H1 (cell line): Measurements from ENCODE around the gene MMS19. TPM values are rescaled to one million over a fixed set of nuclear protein-coding genes. Genes with fewer than 3 reads are reported as not detected.
"Not testable (repeated sequence)": the region's sequence is repeated elsewhere in the genome, so short reads cannot be mapped to it uniquely, and the experiment has no call there.

Experiments used
- CTCF ChIA-PET: fragments of 300-600 bp; sonication (Branson Sonifier 250); formaldehyde crosslinking; loops from one replicate; lab custom pipeline; 2021; ENCODE audit not compliant: partially characterized antibody; lab: Charles Lee
- POLR2A ChIA-PET: fragments of 300-600 bp; sonication (Branson Sonifier 250); formaldehyde crosslinking; loops from one replicate; lab custom pipeline; 2021; ENCODE audit warnings: inconsistent platforms; ENCODE audit not compliant: partially characterized antibody; lab: Charles Lee
- DNase-seq, 2 experiments: peaks; one replicate each; pipeline versions ENCODE4 v3.0.0 to v3.0.0-alpha.2; 2010 to 2022; ENCODE audit warnings: low spot score in 2 of 2, low read depth in 1 of 2, mixed read lengths in 1 of 2
- FAIRE-seq: peaks from 2 replicates; lab custom pipeline; 2011; peaks lifted over from hg19 to GRCh38; lab: Jason Lieb, UNC
- H2AFZ ChIP-seq: 2 replicates; pipeline ENCODE4 v1.8.1; 2012; ENCODE audit warnings: low read length, inconsistent platforms
- H2AK5ac ChIP-seq: 2 replicates; pipeline ENCODE4 v1.6.1; 2013; ENCODE audit warnings: low read depth, low read length
- H2BK120ac ChIP-seq: replicated peaks from 2 replicates; pipeline ENCODE3; 2013; ENCODE audit warnings: low read depth, low read length, inconsistent platforms
- H2BK12ac ChIP-seq: 2 replicates; pipeline ENCODE4 v1.6.1; 2013; ENCODE audit warnings: low read depth, low read length
- H2BK15ac ChIP-seq: 2 replicates; pipeline ENCODE4 v1.6.1; 2013; ENCODE audit warnings: low read length
- H2BK20ac ChIP-seq: 2 replicates; pipeline ENCODE4 v1.6.1; 2013; ENCODE audit warnings: low read length
- H2BK5ac ChIP-seq: 2 replicates; pipeline ENCODE4 v1.6.1; 2013; ENCODE audit warnings: low read depth, low read length
- H3K14ac ChIP-seq: 2 replicates; pipeline ENCODE4 v1.6.1; 2013; ENCODE audit warnings: inconsistent platforms; ENCODE audit not compliant: insufficient read length
- H3K18ac ChIP-seq: 2 replicates; pipeline ENCODE4 v1.6.1; 2013; ENCODE audit warnings: low read length; ENCODE audit errors: extremely low read depth
- H3K23ac ChIP-seq: 2 replicates; pipeline ENCODE4 v1.6.1; 2013; ENCODE audit warnings: inconsistent platforms; ENCODE audit not compliant: insufficient read length
- H3K23me2 ChIP-seq: 2 replicates; pipeline ENCODE4 v1.6.1; 2013; ENCODE audit warnings: low read depth, low read length
- H3K27ac ChIP-seq: 2 replicates; pipeline ENCODE4 v1.6.1; 2011; ENCODE audit warnings: low read depth, low read length, inconsistent platforms
- H3K27me3 ChIP-seq, 4 experiments: replicated peaks in 1 of 4; 1 replicate in 1 of 4; 2 replicates in 3 of 4; pipeline versions ENCODE4 v1.6.1 to v1.8.1; 2011 to 2013; ENCODE audit warnings: low read length in 3 of 4, mild to moderate bottlenecking in 3 of 4, inconsistent platforms in 2 of 4, mixed read lengths in 2 of 4, moderate library complexity in 1 of 4; ENCODE audit not compliant: control insufficient read depth in 3 of 4, insufficient read depth in 3 of 4; ENCODE audit errors: extremely low read depth in 1 of 4
- H3K36me3 ChIP-seq, 4 experiments: 2 replicates each; pipeline versions ENCODE4 v1.6.1 to v1.8.1; 2011 to 2013; ENCODE audit warnings: mild to moderate bottlenecking in 4 of 4, low read length in 3 of 4, moderate library complexity in 2 of 4, control low read depth in 1 of 4, inconsistent platforms in 1 of 4; ENCODE audit not compliant: insufficient read depth in 4 of 4, control insufficient read depth in 2 of 4
- H3K4ac ChIP-seq: replicated peaks from 2 replicates; pipeline ENCODE3; 2013; ENCODE audit warnings: low read length, low read depth, mixed read lengths, inconsistent platforms; ENCODE audit not compliant: insufficient read length
- H3K4me1 ChIP-seq, 4 experiments: replicated peaks in 1 of 4; 1 replicate in 1 of 4; 2 replicates in 3 of 4; pipeline versions ENCODE4 v1.6.1 to v1.8.1; 2011 to 2013; ENCODE audit warnings: low read length in 3 of 4, inconsistent platforms in 2 of 4, mixed read lengths in 1 of 4; ENCODE audit not compliant: insufficient read depth in 4 of 4, control insufficient read depth in 3 of 4
- H3K4me2 ChIP-seq, 2 experiments: 2 replicates each; pipeline versions ENCODE4 v1.6.1 to v1.8.1; 2011 to 2013; ENCODE audit warnings: low read depth in 2 of 2, low read length in 2 of 2, control low read depth in 1 of 2, inconsistent platforms in 1 of 2, mild to moderate bottlenecking in 1 of 2; ENCODE audit not compliant: insufficient read depth in 1 of 2
- H3K4me3 ChIP-seq, 4 experiments: fragments of 200-600, 300-600 bp in 1 of 4; sonication (generic), shearing (Covaris generic), sonication (Bioruptor Twin) in 1 of 4; 2 replicates each; pipeline versions ENCODE4 v1.5.1 to v1.8.1; 2011 to 2016; ENCODE audit warnings: low read length in 4 of 4, low read depth in 3 of 4, control low read depth in 2 of 4, inconsistent platforms in 2 of 4, mild to moderate bottlenecking in 2 of 4, mixed read lengths in 1 of 4, moderate library complexity in 1 of 4; ENCODE audit not compliant: insufficient read depth in 2 of 4; ENCODE audit errors: extremely low read depth in 1 of 4
- H3K56ac ChIP-seq: replicated peaks from 2 replicates; pipeline ENCODE3; 2013; ENCODE audit warnings: low read depth, mild to moderate bottlenecking, mixed read lengths, low read length, inconsistent platforms; ENCODE audit not compliant: insufficient read length
- H3K79me1 ChIP-seq: 2 replicates; pipeline ENCODE4 v1.6.1; 2013; ENCODE audit warnings: low read depth, low read length, control low read depth
- H3K79me2 ChIP-seq, 2 experiments: 2 replicates each; pipeline versions ENCODE4 v1.6.1 to v1.8.1; 2012 to 2013; ENCODE audit warnings: low read length in 2 of 2, mild to moderate bottlenecking in 2 of 2, inconsistent platforms in 1 of 2; ENCODE audit not compliant: insufficient read depth in 2 of 2, control insufficient read depth in 1 of 2
- H3K9ac ChIP-seq, 4 experiments: replicated peaks in 1 of 4; 1 replicate in 1 of 4; 2 replicates in 3 of 4; pipeline versions ENCODE4 v1.6.1 to v1.8.1; 2011 to 2013; ENCODE audit warnings: low read depth in 3 of 4, low read length in 3 of 4, control low read depth in 2 of 4, mild to moderate bottlenecking in 2 of 4, moderate library complexity in 2 of 4, inconsistent platforms in 1 of 4; ENCODE audit errors: extremely low read depth in 1 of 4
- H3K9me3 ChIP-seq, 2 experiments: 2 replicates each; pipeline versions ENCODE4 v1.6.1 to v1.8.1; 2012 to 2013; ENCODE audit warnings: mild to moderate bottlenecking in 2 of 2, moderate library complexity in 2 of 2, control low read depth in 1 of 2, inconsistent platforms in 1 of 2, low read depth in 1 of 2, low read length in 1 of 2, mixed read lengths in 1 of 2; ENCODE audit not compliant: insufficient read depth in 2 of 2
- H4K20me1 ChIP-seq, 2 experiments: replicated peaks in 1 of 2; 2 replicates each; pipeline versions ENCODE3 to v1.8.1; 2011 to 2013; ENCODE audit warnings: inconsistent platforms in 2 of 2, low read length in 2 of 2, mild to moderate bottlenecking in 1 of 2; ENCODE audit not compliant: insufficient read depth in 2 of 2, control insufficient read depth in 1 of 2
- H4K5ac ChIP-seq: 2 replicates; pipeline ENCODE4 v1.6.1; 2013; ENCODE audit warnings: low read length, low read depth, mixed read lengths, inconsistent platforms; ENCODE audit not compliant: insufficient read length
- H4K8ac ChIP-seq: 2 replicates; pipeline ENCODE4 v1.8.0; 2013; ENCODE audit warnings: mild to moderate bottlenecking, moderate library complexity, low read length, inconsistent platforms; ENCODE audit not compliant: insufficient read depth; ENCODE audit errors: extremely low read depth
- H4K91ac ChIP-seq: replicated peaks from 2 replicates; pipeline ENCODE3; 2013; ENCODE audit warnings: low read length, mixed read lengths, inconsistent platforms; ENCODE audit not compliant: insufficient read length
- whole genome bisulfite sequencing, 2 experiments: shearing (Covaris generic) in 1 of 2; methylation state at CpG; one replicate each; pipeline versions ENCODE4 v1.1.6 to v1.1.7; 2013 to 2015; ENCODE audit warnings: low lambda C conversion rate in 2 of 2, mixed read lengths in 2 of 2, inconsistent platforms in 1 of 2, low coverage in 1 of 2, missing lambda C conversion rate in 1 of 2; ENCODE audit not compliant: insufficient replicate concordance in 2 of 2, insufficient coverage in 1 of 2, insufficient read length in 1 of 2; ENCODE audit errors: extremely low coverage in 1 of 2, missing lambda C conversion rate in 1 of 2; 5-methylcytosine and 5-hydroxymethylcytosine counted together
- polyA plus RNA-seq, 7 experiments: library from polyadenylated mRNA; depleted of rRNA in 3 of 7; stranded (reverse) in 5 of 7; unstranded in 2 of 7; fragments of >200 nt in 5 of 7; fragments of 200-250 nt in 2 of 7; gene quantifications; 1 replicate in 5 of 7; 2 replicates in 1 of 7; 4 replicates in 1 of 7; pipeline versions ENCODE4 v1.2.1 to v1.2.3, GENCODE V29; 2011 to 2013; ENCODE audit warnings: missing spikeins in 2 of 7, mixed read lengths in 2 of 7
- total RNA-seq: library from RNA; stranded (reverse); fragmentation: NEBNext Ultra II Directional; extraction: Animal tissue kit (Norgen Biotek cat#: 25700); gene quantifications from 2 replicates; pipeline ENCODE4 v1.2.1, GENCODE V29; 2021

The MMS19 gene
- total and polyA plus RNA-seq, 2 of the 8 experiments (the other 6 are each of a cell fraction or from before 2014, with no cell fraction given) = 130 to 221 TPM

GRCh38 chr10:97468781-97469180 is 29.4 kb downstream of the MMS19 start:
- not testable (repeated sequence) for H2BK20ac ChIP-seq, H3K9ac ChIP-seq, H3K27ac ChIP-seq, H4K5ac ChIP-seq, H3K23me2 ChIP-seq, H3K23ac ChIP-seq, H3K4me2 ChIP-seq, H4K91ac ChIP-seq, H3K18ac ChIP-seq, H3K9me3 ChIP-seq, H3K14ac ChIP-seq, H2BK120ac ChIP-seq, FAIRE-seq, DNase-seq, H3K27me3 ChIP-seq, H2AK5ac ChIP-seq, H3K4ac ChIP-seq, H4K8ac ChIP-seq, H3K79me2 ChIP-seq, H4K20me1 ChIP-seq, H3K79me1 ChIP-seq, H2BK5ac ChIP-seq, H3K56ac ChIP-seq, H2BK12ac ChIP-seq, H3K4me1 ChIP-seq, H2AFZ ChIP-seq, H3K4me3 ChIP-seq, H2BK15ac ChIP-seq
- ChIA-PET CTCF (interaction anchor here (5.2 to 5.4 kb wide), 3 partner anchors 7 to 66 kb away, joined by 40 to 57 read pairs (median 46); no protein-coding TSS in a partner anchor), POLR2A (interaction anchor here (0.6 to 12.5 kb wide), 3 partner anchors 12 to 31 kb away, joined by 3 to 105 read pairs (median 3); no protein-coding TSS in a partner anchor)
- 90% methylated on average over 12 of the region's 12 CpGs; no CpG with 5 or more reads in 1 of the 2 experiments for WGBS, 2 experiments
- peaks cover 24 to 72% (median 59%) of the 10 kb centered on the region in 4 experiments for H3K36me3 ChIP-seq
